Measurements from ENCODE around the gene PITX2. TPM values are rescaled to one million over a fixed set of nuclear protein-coding genes. Genes with fewer than 3 reads are reported as not detected.

PITX2 gene
- polyA plus RNA-seq, 1 of the 3 experiments (the other 2 are of a cell fraction): not detected

GRCh38 chr4:110621328-110621812 lies 1.5 kb downstream of the PITX2 start:
- Histone ChIP-seq H3K9me3 (no peaks in the 10 kb centered on the region), H3K27me3 (ENCODE audit: insufficient read depth) (peaks cover 94% of the 10 kb centered on the region), H3K4me2 (peak overlapping the region; percentile 50; the same call in 1 of the 2 replicates), H3K9ac (no peak overlapping the region), H4K20me1 (ENCODE audit: insufficient read depth) (no peaks in the 10 kb centered on the region), H3K4me3 (ENCODE audit: low read depth in 2 of 2, low read length in 1 of 2) (no peak overlapping the region; a peak in 2 of 4 replicates), H3K4me1 (ENCODE audit: control insufficient read depth in 1 of 2, insufficient read depth in 2 of 2, low read depth in 1 of 2, low read length in 1 of 2) (peaks cover 0 to 4% of the 10 kb centered on the region in 2 experiments; a peak in 1 of 4 replicates), H3K9me2 (no peaks in the 10 kb centered on the region), H3F3A (replicated peaks; ENCODE audit: insufficient read depth) (no peaks in the 10 kb centered on the region), H3K27ac (ENCODE audit: low read depth in 2 of 2, low read length in 1 of 2) (no peak overlapping the region), H2AFZ (ENCODE audit: low read depth) (no peak overlapping the region), H3K36me3 (replicated peaks in 1 of 2; ENCODE audit: control insufficient read depth in 1 of 2, insufficient read depth in 2 of 2, low read length in 1 of 2) (no peaks in the 10 kb centered on the region), H3K79me2 (ENCODE audit: insufficient read depth) (no peaks in the 10 kb centered on the region)
- 18% methylated on average over 38 of the region's 40 CpGs for WGBS (ENCODE audit: low lambda C conversion rate)
- POLR2A ChIA-PET: interaction anchor here (0.6 kb wide), 1 partner anchor 52 kb away, joined by 4 read pairs; no protein-coding TSS in a partner anchor
- TF ChIP-seq NFIC (IDR thresholded peaks at IDR 0.05; ENCODE audit: borderline replicate concordance) (no peak), YY1 (IDR thresholded peaks at IDR 0.05; ENCODE audit: low read depth) (no peak), MEF2A (IDR thresholded peaks at IDR 0.05; ENCODE audit: borderline replicate concordance, low read depth) (no peak), USF1 (IDR thresholded peaks at IDR 0.05; ENCODE audit: borderline replicate concordance, low read depth) (no peak), SIN3A (IDR thresholded peaks at IDR 0.05; ENCODE audit: borderline replicate concordance, low read depth, low read length) (no peak), SMC3 (IDR thresholded peaks at IDR 0.05; ENCODE audit: low read depth, low read length) (no peak), IRF3 (IDR thresholded peaks at IDR 0.05; ENCODE audit: low read depth, low read length) (no peak), NRF1 (IDR thresholded peaks at IDR 0.05; ENCODE audit: low read depth, low read length) (no peak)
- no peak for DNase-seq
- CTCF ChIA-PET: interaction anchor here (0.7 to 4.6 kb wide), 2 partner anchors 11 to 1615 kb away, joined by 3 to 29 read pairs; no protein-coding TSS in a partner anchor

- 12% methylated on average over 27 of the region's 37 CpGs for WGBS (ENCODE audit: low lambda C conversion rate)
- H3K9me3 ChIP-seq: no peaks in the 10 kb centered on the region
- H3K9ac ChIP-seq: no peak overlapping the region
- POLR2A ChIA-PET: no interaction called here
- peak; percentile 66 for DNase-seq
- peaks cover 94% of the 10 kb centered on the region for H3K27me3 ChIP-seq (ENCODE audit: insufficient read depth)
- H3K79me2 ChIP-seq (ENCODE audit: insufficient read depth): no peaks in the 10 kb centered on the region
- peak overlapping the region; percentile 50; the same call in 1 of the 2 replicates for H3K4me2 ChIP-seq
- H3K4me3 ChIP-seq (ENCODE audit: low read depth in 2 of 2, low read length in 1 of 2): no peak overlapping the region; a peak in 2 of 4 replicates
- H3K36me3 ChIP-seq (replicated peaks in 1 of 2; ENCODE audit: control insufficient read depth in 1 of 2, insufficient read depth in 2 of 2, low read length in 1 of 2): no peaks in the 10 kb centered on the region
- H3F3A ChIP-seq (replicated peaks; ENCODE audit: insufficient read depth): no peaks in the 10 kb centered on the region
- H4K20me1 ChIP-seq (ENCODE audit: insufficient read depth): no peaks in the 10 kb centered on the region
- no peak for TF ChIP-seq GATA2 (CRISPR knock-in tag; IDR thresholded peaks at IDR 0.05)
- TF ChIP-seq CTCF (IDR thresholded peaks at IDR 0.05): 0 out of 2 replicates have a peak, but pooled peaks have one; percentile 13
- no peak overlapping the region for H2AFZ ChIP-seq (ENCODE audit: low read depth)
- peaks cover 0 to 4% of the 10 kb centered on the region in 2 experiments; a peak in 1 of 4 replicates for H3K4me1 ChIP-seq (ENCODE audit: control insufficient read depth in 1 of 2, insufficient read depth in 2 of 2, low read depth in 1 of 2, low read length in 1 of 2)
- CTCF ChIA-PET: interaction anchor here (0.7 to 4.6 kb wide), 3 partner anchors 12 to 1615 kb away, joined by 3 to 29 read pairs (median 4); no protein-coding TSS in a partner anchor
- H3K9me2 ChIP-seq: no peaks in the 10 kb centered on the region
- H3K27ac ChIP-seq (ENCODE audit: low read depth in 2 of 2, low read length in 1 of 2): no peak overlapping the region
These were observed 2.1 kb downstream of the PITX2 start for GRCh38 chr4:110620691-110621327.
